ENCODE measurements around the gene TMEM259. TPM values are rescaled to one million over a fixed set of nuclear protein-coding genes. Genes with fewer than 3 reads are reported as not detected.

Gene TMEM259
- total and polyA plus RNA-seq, 2 of the 8 experiments (the other 6 are each of a cell fraction or from before 2014, with no cell fraction given), result 140 to 243 TPM

DNA sequence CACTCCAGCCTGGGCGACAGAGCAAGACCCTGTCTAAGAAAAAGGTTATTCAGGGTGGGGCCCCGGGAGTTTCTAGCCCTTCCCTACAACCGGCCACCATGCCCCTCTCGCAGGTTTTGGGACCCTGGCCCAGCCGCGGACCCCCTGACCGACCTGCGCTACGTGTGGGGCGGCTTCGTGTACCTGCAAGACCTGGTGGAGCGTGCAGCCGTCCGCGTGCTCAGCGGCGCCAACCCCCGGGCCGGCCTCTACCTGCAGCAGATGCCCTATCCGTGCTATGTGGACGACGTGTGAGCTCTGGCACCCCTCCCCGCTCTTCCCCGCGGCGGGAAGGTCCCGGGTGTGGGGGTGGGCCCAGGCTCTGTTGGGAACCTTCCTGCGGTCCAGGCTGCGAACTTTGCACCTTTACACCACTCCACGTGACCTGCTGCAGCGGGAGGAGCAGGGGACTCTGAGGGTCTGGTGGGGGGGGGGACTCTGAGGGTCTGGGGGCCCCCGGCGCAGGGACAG lies 25.2 kb upstream of the TMEM259 start:
- FAIRE-seq (no peak), DNase-seq (ENCODE audit: low read depth in 1 of 2, low spot score in 2 of 2) (no peak)
- CTCF ChIA-PET (ENCODE audit: partially characterized antibody), result interaction anchor here (1.2 to 1.4 kb wide), 2 partner anchors 19 to 39 kb away, joined by 3 to 4 read pairs; no protein-coding TSS in a partner anchor

More for the DNA sequence above, 25.2 kb upstream of the TMEM259 start:
- peaks cover 0 to 5% of the 10 kb centered on the region in 2 experiments; a peak in 1 of 4 replicates for H3K9me3 ChIP-seq (ENCODE audit: insufficient read depth in 2 of 2, low read depth in 1 of 2, low read length in 1 of 2)
- H3K36me3 ChIP-seq (ENCODE audit: control insufficient read depth in 2 of 4, insufficient read depth in 4 of 4, low read length in 3 of 4), result peaks cover 0 to 14% (median 0%) of the 10 kb centered on the region in 4 experiments; a peak in 1 of 8 replicates
- no peaks in the 10 kb centered on the region for H3K23me2 ChIP-seq (ENCODE audit: low read depth, low read length)
- no peak overlapping the region for H2BK120ac ChIP-seq (replicated peaks; ENCODE audit: low read depth, low read length)
- 94% methylated on average over 31 of the region's 33 CpGs; no CpG with 5 or more reads in 1 of the 2 experiments for WGBS, 2 experiments (ENCODE audit: extremely low coverage in 1 of 2, insufficient coverage in 1 of 2, insufficient read length in 1 of 2, insufficient replicate concordance in 2 of 2, low coverage in 1 of 2, low lambda C conversion rate in 2 of 2, missing lambda C conversion rate in 1 of 2)
- H3K23ac ChIP-seq (ENCODE audit: insufficient read length), result no peak overlapping the region
- H4K8ac ChIP-seq (ENCODE audit: extremely low read depth, insufficient read depth, low read length), result no peak overlapping the region; the same call in 1 of the 2 replicates
- H3K4me3 ChIP-seq (ENCODE audit: extremely low read depth in 1 of 4, insufficient read depth in 2 of 4, low read depth in 3 of 4, low read length in 4 of 4), result no peak overlapping the region
- no peak overlapping the region for H2BK12ac ChIP-seq (ENCODE audit: low read depth, low read length)
- no peaks in the 10 kb centered on the region for H3K79me1 ChIP-seq (ENCODE audit: low read depth, low read length)
- no peak overlapping the region for H3K18ac ChIP-seq (ENCODE audit: extremely low read depth, low read length)
- H2BK20ac ChIP-seq (ENCODE audit: low read length), result no peak overlapping the region
- H2BK5ac ChIP-seq (ENCODE audit: low read depth, low read length), result no peak overlapping the region
- H3K27ac ChIP-seq (ENCODE audit: low read depth, low read length), result no peak overlapping the region
- no peak overlapping the region for H4K91ac ChIP-seq (replicated peaks; ENCODE audit: insufficient read length, low read length)
- H3K79me2 ChIP-seq (ENCODE audit: control insufficient read depth in 1 of 2, insufficient read depth in 2 of 2, low read length in 2 of 2), result no peaks in the 10 kb centered on the region
- H3K4me1 ChIP-seq (replicated peaks in 1 of 4; ENCODE audit: control insufficient read depth in 3 of 4, insufficient read depth in 4 of 4, low read length in 3 of 4), result peaks cover 0 to 2% (median 2%) of the 10 kb centered on the region in 4 experiments; a peak in 3 of 7 replicates
- H4K5ac ChIP-seq (ENCODE audit: insufficient read length, low read depth, low read length), result no peak overlapping the region
- H3K27me3 ChIP-seq (replicated peaks in 1 of 4; ENCODE audit: control insufficient read depth in 3 of 4, extremely low read depth in 1 of 4, insufficient read depth in 3 of 4, low read length in 3 of 4), result no peaks in the 10 kb centered on the region
- H2BK15ac ChIP-seq (ENCODE audit: low read length), result no peak overlapping the region
- no peak overlapping the region for H2AK5ac ChIP-seq (ENCODE audit: low read depth, low read length)
- no peak overlapping the region for H3K4me2 ChIP-seq (ENCODE audit: insufficient read depth in 1 of 2, low read depth in 2 of 2, low read length in 2 of 2)
- H3K9ac ChIP-seq (replicated peaks in 1 of 4; ENCODE audit: extremely low read depth in 1 of 4, low read depth in 3 of 4, low read length in 3 of 4), result no peak overlapping the region
- peaks cover 0 to 2% of the 10 kb centered on the region in 2 experiments for H4K20me1 ChIP-seq (replicated peaks in 1 of 2; ENCODE audit: control insufficient read depth in 1 of 2, insufficient read depth in 2 of 2, low read length in 2 of 2)
- POLR2A ChIA-PET (ENCODE audit: partially characterized antibody), result interaction anchor here (1.1 to 16.4 kb wide), 4 partner anchors 9 to 223 kb away, joined by 3 to 509 read pairs (median 6); partner anchors contain the start of genes CIRBP, CNN2 and RNU6-2
- H3K4ac ChIP-seq (replicated peaks; ENCODE audit: insufficient read length, low read depth, low read length), result no peak overlapping the region
- no peak overlapping the region for H3K14ac ChIP-seq (ENCODE audit: insufficient read length)
- no peak overlapping the region for H2AFZ ChIP-seq (ENCODE audit: low read length)
- H3K56ac ChIP-seq (replicated peaks; ENCODE audit: insufficient read length, low read depth, low read length), result no peak overlapping the region
- TF ChIP-seq RAD21 (IDR thresholded peaks at IDR 0.05 in 1 of 2, conservative IDR thresholded peaks at IDR 0.05 in 1 of 2; ENCODE audit: low read depth in 2 of 2, low read length in 2 of 2), result no peak
- TF ChIP-seq BCL11A (IDR thresholded peaks at IDR 0.05; ENCODE audit: low read depth in 2 of 2, low read length in 2 of 2), result no peak
- no peak for TF ChIP-seq SP2 (IDR thresholded peaks at IDR 0.05; ENCODE audit: low read length)
- no peak for TF ChIP-seq HDAC6 (IDR thresholded peaks at IDR 0.05; ENCODE audit: low read depth, low read length)

Data from H1 (cell line).